HG03064 (cell line): ENCODE results near the gene ARF1.

Experiments
- ATAC-seq: cut with Tn5 transposase; IDR thresholded peaks from one replicate; pipeline ENCODE4 v1.9.1; 2021; ENCODE audit warnings: low read depth; ENCODE audit not compliant: unreplicated experiment

Gene ARF1

DNA sequence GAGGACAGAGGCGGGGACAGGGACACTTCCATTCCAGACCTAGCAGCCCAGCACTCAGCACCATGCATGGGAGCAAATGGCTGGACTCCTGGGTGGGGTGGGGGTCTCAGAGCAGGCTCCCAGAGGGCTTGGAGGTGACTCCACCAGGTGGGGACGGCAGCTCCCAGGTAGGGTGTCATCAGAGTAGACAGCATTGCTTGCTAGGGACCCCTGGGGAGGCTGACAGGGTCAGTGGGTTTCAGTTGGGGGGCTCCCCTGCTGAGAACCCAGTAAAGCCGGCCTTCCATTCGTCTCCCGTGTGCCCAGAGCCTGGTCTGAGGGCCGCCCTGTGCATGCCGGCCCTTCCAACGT lies 62.5 kb downstream of the ARF1 start:
- ATAC-seq = no peak

DNA sequence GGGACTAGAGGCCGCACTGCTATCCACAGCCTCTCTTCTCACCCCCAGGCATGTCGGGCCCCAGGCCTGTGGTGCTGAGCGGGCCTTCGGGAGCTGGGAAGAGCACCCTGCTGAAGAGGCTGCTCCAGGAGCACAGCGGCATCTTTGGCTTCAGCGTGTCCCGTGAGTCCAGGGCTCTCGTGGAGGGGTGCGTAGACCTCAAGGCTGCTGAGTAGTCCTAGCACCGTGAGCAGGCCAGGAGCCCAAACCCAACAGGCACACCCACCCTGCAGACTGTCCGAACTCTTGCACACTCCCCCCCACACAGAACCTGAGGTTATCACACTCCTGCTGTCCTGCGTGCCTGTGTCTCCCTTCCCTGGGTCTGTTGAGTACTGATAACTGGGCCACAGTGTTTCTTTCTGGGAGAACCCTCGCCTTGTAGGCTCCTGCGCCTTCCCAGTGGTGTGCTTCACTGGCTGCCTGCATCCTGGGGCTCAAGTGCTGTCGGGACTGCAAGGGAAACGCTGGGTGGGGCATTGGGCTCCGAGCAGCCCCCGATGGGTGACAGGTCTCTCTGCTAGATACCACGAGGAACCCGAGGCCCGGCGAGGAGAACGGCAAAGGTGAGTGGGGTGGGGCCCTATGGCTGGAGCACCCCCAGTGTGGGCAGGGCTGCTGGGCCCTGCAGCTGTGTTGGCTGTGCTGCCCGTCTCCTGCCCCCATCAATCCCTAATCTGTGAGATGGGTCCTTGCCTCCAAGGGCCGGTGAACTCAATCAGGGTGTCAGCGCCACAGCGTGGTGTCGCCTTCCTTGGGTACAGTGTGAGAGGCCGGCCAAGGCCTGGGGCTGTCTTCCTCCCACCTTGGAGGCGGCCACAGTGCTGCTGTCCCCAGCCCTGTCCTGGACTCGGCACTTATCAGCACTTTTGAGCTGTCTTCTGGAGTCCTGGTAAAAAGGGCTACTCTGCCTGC lies 63.2 kb downstream of the ARF1 start:
- no peak for ATAC-seq

DNA sequence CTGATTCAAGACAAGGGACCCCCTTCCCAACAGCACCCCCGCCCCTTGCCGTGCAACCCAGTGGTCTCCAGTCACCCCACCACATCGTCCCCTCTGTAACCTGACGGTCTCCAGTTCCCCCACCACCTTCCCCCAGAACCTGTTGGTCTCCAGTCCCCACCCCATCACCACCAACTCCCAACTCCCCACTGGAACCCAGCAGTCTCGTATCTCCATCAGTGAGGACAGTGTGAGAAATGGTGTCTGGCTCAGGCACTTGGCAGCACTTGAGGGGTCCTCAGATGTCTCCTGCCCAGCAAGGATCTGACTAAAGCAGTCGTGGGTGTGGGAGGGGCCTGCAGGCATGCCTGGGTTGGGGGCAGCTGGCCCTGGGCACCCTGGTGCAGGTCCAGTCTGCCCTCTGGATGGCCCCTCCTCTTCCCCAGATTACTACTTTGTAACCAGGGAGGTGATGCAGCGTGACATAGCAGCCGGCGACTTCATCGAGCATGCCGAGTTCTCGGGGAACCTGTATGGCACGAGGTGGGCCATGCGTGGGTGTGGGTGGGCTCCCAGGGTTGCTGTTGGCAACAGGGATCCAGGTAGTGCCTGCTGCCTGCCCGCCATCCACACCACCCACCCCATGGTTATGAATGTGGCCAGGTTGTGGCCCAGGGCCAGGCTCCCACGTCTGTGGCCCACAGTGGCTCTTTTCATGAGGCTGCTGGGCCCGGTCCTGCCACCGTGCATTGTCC lies 64.1 kb downstream of the ARF1 start:
- ATAC-seq = no peak

DNA sequence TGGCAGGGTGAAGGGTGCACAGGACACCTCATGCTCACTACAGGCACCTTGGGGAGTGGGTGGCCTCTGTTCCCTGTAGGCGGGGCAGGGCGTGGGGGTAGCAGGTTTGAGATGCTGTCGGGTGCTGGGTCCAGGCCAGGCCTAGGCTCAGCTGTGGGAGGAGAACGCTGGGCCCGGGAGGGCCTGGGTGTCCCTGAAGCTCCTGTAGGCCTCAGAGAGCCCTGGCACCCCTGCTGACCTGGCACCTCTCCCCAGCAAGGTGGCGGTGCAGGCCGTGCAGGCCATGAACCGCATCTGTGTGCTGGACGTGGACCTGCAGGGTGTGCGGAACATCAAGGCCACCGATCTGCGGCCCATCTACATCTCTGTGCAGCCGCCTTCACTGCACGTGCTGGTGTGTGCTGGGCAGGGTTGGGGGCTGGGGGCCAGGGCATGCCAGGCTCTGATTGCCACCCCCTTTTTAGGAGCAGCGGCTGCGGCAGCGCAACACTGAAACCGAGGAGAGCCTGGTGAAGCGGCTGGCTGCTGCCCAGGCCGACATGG lies 64.7 kb downstream of the ARF1 start:
- ATAC-seq = no peak

DNA sequence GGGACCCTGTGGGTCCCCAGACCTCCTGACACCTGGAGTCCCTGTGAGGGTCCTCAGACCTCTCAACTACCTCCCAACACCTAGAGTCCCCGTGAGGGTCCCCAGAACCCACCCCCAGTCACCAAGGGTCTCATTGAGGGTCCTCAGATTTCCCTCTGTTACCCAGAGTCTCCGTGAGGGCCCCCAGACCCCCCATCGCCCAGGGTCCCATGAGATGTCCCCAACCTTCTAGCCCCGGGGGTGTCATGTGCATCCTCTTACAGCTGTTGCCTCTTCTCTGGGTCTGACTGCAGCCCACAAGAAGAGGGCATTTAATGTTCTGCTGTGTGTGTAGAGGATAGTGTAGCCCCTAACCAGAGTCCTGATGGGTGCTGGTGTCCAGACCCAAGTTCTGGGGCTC lies 65.3 kb downstream of the ARF1 start:
- ATAC-seq = no peak

DNA sequence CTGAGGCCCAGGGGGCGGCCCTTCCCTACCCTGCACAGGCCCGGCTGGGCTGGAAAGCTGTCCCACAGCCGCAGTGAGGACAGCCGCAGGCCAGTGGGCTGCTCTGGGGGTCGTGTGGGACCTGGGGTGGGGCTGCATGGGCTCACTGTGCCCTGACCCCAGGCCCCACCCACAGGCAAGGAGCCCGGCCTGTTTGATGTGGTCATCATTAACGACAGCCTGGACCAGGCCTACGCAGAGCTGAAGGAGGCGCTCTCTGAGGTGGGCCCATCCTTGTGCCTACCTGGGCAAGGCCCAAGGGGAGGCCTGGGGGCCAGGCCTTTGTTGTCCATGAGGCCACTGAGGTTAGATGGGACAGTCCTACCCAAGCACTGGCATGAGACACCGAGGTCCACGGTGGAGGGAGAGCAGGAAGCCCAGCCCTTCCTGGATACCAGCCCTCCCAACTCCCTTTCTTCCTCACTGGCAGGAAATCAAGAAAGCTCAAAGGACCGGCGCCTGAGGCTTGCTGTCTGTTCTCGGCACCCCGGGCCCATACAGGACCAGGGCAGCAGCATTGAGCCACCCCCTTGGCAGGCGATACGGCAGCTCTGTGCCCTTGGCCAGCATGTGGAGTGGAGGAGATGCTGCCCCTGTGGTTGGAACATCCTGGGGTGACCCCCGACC lies 65.8 kb downstream of the ARF1 start:
- no peak for ATAC-seq
